HG03575 (cell line): ENCODE results near the gene DIP2C.
"Not testable (repeated sequence)": the region's sequence is repeated elsewhere in the genome, so short reads cannot be mapped to it uniquely, and the experiment has no call there.

Experiments used
- ATAC-seq: cut with Tn5 transposase; IDR thresholded peaks from one replicate; pipeline ENCODE4 v1.9.1; 2021; ENCODE audit not compliant: unreplicated experiment, insufficient number of reproducible peaks, low FRiP score; ENCODE audit errors: extremely low read depth

The DIP2C gene

DNA sequence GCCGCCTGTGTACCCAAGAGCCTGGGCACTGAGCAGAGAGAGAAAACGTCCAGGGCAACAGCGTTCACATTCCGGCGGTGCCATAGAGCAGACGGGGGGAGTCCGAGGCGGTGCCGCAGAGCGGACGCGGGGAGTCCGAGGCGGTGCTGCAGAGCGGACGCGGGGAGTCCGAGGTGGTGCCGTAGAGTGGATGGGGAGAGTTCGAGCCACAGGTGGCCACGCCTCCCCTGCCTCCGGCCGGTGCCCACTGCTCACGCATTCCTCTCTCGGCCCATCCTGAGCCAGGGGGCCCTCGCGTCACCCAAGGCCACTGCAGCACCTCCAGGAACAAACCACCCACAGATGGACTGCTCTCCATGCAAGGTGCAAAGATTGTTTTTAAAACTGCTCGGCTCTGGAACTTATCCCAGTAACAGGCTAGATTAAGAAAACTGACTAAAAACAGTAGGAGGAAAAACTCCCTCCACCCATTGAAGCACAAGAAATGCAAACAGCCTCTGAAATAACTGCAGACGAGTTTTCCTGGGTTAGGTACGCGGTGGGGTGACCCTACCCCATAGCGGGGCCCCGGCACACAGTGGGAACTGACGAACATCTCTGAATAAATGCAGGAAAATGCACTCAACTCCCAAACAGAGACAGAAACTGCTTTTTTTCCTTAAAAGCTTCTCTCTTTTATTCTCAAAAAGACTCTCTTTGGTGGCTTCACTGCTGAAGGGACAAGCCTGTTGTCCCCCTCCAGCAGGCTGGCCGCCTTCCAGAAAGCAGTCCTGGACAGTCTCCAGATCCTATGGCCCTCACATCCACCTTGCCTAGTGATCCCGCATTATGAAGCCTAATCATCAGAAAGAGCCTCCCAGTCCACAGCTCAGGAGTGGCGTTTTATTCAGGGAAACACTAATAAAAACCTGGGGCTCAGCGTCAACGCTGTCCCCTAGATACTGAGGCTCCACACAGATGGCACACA is 55.9 kb downstream of the DIP2C start:
- ATAC-seq, result no peak

DNA sequence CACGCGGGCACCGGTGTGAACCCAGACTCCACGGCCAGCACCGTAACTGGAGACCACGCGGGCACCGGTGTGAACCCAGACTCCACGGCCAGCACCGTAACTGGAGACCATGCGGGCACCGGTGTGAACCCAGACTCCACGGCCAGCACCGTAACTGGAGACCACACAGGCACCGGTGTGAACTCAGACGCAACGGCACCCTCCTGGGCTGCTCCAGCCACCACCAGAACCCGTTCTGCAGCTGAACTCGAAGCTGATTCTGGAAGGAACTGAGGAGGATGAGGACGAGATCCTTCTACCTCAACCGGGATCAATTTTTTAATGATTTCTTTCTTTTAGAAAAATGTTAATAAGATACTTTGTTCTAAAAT is 56.7 kb downstream of the DIP2C start:
- ATAC-seq, result not testable (repeated sequence)

DNA sequence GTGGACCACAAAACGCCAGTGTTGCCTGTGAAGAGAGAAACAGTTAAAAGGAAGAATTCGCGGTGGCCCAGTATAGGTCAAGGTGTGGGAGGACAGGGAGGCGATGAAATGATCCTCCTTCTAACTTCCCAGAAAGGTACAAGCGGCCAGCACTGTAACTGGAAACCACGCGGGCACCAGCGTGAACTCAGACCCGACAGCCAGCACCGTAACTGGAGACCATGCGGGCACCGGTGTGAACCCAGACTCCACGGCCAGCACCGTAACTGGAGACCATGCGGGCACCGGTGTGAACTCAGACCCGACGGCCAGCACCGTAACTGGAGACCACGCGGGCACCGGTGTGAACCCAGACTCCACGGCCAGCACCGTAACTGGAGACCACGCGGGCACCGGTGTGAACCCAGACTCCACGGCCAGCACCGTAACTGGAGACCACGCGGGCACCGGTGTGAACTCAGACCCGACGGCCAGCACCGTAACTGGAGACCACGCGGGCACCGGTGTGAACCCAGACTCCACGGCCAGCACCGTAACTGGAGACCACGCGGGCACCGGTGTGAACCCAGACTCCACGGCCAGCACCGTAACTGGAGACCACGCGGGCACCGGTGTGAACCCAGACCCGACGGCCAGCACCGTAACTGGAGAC is 57.2 kb downstream of the DIP2C start:
- ATAC-seq, result not testable (repeated sequence)

DNA sequence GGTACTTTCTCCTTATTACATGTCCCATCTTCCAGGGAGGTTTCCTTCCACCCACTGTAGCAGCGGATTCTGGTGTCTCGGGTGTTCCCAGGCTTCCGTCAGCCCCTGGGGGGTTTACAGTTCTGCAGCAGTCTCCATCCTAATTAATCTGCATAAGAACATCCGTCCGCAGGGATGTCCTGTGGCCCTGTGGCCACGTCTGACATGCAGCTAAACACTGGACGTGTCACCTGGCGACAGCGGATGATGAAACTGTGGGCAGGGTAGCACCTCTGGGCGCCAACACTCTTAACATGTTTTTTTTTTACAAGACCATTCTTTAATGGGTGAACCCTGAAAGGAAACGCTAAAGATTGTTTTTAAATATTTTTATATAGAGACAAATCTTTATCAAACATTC is 58.2 kb downstream of the DIP2C start:
- ATAC-seq, result no peak

DNA sequence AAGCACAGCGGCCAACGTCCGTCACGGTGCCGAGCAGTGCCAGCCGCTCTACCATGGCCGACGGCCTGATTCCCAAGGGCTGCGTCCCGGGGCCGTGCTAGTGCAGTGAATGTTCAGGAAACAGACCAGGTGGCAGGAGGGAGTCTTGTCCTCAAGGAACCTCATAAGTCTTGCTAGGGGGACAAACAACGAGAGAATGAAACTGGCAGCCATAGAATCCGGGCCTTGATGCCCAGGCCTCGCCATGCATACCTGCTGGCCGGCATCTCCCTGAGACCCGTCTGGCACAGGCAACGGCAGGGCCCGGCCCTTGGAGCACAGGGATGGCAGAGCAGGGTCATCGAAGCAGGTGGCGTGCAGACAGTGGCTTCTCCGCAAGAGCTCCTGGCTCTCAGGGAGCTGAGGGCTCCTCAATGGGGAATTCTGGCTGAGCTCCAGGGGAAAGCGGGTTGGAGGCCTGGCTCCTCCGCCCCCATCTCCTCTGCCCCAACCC is 58.8 kb downstream of the DIP2C start:
- ATAC-seq, result no peak

DNA sequence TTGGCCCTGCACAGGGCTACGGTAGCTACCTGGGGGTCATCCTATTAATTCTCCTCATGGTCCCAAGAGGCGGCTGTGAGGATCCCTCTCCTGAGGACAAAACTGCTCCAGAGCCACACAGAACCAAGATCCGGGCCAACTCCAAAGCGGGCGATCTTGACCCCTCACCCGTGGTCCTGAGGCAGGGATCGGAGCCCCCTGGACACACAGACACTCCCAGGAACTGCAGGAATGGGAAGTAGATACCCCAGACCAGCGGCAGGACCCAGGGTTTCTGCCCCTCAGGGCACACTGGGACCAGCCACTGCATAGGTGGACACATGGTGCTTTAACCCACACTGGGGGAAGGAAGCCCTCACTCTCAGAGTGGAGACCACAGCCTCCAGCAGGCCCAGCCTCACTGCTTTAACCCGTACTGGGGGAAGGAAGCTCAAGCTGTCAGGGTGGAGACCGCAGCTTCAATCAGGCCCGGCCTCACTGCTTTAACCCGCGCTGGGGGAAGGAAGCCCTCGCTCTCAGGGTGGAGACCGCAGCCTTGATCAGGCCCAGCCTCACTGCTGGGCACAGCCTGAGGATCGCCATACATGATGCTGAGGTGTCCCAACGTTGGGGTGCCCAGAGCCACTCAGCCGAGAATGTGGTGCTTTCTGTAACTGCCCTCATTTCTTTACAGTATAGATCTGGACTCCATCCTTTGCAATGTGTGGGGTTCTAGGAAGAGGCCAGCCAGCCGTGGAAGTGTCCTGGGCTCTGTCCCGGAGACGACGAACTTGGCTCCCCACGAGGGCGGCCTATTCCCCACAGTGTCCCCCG is 60.1 kb downstream of the DIP2C start:
- no peak for ATAC-seq

DNA sequence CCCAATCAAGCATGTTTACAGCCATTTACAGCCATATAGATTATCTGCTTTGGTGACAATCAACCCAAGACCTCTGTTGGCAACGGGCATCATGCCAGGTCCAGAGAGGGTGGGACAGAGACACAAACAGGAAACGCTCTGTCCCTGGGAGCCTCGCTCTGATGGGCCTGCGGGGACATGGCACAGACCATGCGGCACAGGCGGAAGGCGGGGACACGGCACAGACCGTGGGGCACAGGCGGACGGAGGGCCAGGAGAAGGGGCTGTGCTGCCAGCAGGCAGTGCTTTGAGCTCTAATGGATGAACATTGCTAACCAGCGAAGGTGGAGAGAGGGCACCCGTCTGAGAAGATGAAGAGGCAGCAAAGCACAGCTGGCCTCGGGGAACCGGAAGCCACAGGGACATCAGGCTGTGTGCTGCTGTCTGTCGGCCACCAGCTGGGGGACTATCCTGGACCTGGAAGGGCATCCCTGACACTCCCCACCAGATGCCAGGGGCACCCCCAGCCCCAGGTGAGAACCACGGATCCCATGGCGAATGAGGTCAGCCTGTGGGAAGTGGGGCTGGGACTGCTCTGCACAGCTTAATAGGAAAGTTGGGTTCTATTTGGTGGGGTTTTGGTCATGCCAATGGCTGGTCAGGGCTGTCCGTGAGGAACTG is 61.0 kb downstream of the DIP2C start:
- ATAC-seq, result no peak

DNA sequence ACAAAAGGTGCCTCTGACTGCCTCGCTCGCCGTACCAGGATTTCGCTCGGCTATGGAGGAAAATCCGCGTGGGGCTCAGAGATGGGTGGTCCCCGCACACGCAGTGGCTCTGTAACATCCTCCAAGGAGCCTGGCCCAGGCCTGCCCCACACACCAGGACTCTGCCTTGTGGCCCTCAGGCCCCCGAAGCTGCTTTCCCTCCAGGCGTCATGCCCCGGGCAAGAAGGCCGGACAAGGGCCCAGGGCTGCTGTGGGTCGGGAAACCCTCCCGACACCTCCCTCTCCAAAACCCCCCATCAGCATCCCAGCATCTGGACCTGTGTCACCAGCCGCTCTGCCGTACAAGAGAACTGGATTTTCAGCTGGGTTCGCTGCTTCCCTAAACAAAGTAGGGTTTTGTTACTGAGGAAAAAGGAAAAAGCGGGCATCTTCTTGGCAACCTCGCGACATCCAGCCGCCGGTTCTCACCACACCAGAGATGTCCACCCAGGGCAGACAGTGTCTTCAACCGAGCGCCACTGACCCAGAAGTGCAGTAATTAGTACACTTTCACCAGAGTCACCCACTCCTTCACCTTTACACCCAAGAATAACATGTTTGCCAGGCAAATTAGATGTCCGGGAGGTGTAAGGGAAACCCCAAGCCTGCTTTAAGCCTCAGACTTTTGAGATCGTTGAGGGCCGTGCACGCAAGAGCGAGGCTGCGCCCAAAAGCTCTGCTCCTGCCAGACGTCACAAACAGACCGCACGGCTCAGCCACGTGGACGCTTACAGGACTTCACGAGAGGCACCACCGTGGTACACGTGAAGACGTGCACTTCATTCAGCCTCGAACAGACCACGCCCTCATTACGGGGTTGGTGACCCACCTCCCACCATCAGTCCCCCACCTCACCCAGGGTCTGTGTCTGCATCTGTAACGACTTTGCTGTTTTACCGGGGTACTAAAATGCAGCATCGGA is 62.2 kb downstream of the DIP2C start:
- no peak for ATAC-seq

DNA sequence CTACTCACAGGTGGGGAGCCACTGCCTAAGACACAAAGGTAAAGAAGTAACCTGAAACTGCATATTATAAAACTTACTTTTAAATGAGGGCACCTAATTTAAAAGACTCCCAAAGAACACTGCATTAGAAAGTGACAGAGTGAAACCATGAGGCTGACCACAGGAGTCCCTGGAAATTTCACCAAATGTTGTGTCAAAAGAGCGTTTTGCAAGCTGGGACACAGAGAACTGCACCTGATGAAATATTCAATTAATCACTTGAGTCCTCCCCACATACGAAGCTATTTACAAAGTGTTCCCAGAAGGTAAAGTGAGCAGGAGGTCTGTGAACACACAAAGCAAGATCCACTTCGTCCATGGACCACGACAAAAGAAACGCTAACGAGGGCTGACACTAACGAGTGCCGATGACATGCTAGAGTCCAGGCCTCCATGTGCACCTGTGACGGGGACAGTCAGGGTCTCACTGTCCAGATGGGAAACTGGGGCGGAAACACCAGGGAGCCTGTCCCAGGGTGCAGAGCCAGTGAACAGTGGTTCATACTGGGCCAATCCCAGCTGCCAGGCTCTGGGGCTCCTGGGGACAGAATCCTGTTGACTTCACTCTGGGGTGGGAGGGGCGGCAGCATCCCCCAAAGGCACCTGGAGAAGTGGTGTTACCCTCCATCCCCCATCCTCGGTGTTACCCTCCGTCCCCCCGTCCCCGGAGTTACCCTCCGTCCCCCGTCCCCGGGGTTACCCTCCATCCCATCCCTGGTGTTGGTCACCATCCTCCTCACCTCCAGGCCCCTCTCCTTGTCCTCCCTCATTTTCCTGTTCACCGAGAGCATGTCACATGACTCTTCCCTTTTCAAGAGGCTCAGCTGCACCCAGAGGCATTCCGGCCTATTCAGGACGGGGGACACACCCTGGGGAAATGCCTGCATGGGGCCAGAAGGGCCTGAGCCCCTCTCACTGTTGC is 63.4 kb downstream of the DIP2C start:
- no peak for ATAC-seq

DNA sequence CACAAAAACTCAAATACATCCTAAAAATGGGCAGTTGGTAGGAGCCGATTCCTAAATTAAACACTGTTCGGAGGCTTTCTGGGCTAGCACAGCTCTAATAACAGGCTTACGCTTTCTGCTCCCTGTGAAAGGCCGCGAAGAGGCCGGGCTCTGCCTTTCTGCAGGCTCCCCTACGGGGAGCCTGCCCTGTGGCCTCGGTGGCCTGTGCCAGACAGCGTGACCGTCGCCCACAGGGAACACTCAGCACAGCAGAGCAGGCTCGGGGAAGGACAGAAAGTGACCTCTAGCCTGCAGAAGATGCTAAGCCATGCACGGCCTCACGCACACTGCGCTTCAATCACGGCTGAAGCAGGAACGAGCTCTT is 64.2 kb downstream of the DIP2C start:
- ATAC-seq, result no peak

DNA sequence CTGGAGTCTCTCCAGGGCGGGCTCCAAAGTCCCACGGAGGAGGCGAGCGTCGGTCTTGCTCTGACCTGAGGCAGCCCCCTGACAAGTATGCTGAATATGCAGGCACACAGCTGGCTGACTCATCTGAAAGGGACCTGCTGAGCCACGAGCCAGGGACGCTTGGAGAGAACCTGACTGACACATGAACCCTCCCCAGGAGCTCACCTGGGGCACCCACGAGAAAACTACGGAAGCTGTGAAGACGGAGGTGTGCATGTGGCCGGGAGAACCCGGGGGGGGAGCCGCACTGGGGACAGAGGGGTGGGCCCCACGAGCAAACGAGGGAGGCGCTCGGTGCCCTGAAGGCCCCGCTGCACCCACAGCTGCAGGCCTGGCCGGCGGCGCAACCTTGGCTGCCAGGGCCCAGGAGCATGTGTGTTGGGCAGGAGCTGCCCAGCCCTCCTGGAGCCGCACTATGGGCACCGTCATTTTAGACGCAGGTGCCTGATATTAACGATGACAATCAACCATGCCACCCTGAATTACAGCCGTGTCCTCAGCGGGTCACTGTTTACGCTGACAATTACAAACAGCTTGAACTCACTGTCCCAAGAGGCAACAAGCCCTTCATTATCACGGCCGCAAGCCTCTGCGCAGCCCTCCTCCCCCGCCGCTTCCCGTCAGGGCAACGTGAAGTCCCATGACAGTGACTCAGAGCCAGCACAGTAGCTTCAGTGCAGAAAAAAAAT is 64.7 kb downstream of the DIP2C start:
- no peak for ATAC-seq

DNA sequence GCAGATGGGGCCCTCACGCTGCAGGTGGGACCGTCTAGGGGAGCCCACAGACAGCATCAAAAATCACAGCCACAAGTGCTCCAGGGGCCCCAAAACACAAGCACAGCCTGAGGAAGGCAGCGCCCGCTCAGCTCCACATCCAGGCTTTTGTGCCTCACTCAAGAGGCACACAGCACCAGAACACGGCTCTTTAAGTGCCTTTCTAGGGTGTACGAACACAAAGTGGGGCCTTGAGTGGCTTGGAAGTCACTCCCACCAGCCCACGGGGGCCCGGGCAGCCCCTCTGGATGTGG is 65.2 kb downstream of the DIP2C start:
- ATAC-seq, result no peak

DNA sequence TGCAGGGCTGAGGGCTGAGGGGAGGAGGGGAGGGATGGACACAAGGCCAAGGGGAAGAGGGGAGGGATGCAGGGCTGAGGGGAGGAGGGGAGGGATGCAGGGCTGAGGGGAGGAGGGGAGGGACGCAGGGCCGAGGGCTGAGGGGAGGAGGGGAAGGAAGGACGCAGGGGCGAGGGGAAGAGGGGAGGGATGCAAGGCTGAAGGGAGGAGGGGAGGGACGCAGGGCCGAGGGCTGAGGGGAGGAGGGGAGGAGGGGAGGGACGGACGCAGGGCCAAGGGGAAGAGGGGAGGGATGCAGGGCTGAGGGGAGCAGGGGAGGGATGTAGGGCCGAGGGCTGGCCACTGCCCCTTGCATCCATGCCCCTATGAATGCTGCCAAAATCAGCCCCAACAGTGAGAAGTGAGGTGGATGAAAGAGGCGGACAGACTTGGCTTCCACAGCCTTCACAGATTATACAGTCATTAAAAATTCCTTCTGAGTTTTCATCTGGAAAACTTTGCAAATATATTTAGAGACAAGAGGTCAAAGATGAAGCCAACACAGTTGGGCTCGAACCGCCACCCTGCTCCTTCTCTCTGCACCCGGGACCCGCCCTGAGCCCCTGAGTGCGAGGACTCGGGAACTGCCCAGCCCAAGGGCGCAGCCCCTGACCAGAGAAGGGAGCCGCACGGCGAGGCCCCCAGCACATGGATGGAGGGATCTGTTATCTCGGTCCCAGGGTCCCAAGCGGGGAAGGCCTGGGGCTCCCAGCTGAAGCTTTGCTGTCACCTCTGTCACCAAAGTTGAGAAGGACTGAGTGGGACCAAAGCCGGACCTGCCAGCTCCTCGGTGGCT is 65.8 kb downstream of the DIP2C start:
- ATAC-seq, result no peak

DNA sequence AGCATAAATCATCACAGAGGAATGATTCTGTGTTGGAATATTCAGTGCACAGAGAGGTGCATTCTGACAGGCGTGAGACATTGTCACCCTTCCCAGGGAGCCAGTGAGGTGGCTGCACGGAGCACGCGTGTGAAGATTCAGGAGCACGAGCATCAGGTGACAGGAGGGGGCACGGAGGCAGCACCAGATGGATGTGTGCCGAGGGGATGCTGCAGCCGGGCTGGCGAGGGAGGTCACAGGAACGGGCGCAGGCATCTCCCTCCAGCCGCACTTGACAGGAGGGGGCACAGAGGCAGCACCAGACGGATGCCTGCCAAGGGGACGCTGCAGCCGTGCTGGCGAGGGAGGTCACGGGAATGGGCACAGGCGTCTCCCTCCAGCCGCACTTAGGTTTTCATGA is 66.5 kb downstream of the DIP2C start:
- no peak for ATAC-seq

DNA sequence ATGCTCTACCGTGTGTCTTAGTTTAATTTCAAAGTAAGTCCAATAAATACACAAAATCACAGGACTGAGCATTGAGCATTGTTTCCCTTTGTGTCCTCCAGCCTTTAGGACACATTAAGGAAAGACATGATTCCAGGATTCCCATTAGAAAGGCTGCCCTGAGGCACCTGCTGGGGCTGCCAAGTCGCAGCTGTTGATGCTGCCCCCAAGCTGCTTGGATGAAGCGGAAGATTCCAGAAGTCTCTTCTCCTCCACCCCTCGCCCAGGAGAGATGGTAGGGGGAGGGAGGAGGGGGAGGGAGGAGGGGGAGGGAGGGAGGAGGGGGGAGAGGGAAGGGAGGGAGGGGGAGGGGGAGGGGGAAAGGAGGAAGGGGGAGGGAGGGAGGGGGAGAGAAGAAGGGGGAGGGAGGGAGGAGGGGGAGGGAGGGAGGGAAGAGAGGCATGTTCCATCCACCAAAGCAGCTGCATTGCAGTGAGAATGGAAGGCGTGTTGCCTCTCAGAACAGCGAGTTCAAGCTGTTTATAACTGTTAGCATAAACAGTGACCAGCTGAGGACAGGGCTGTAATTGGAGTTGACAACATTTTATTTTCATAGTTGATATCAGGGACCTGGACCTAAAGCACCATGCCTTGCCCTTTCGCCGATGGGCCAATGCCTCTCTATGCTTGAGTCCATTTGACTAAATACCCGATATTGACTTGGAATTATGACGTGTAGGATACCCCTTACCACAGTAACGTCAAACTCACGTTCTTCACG is 67.3 kb downstream of the DIP2C start:
- no peak for ATAC-seq
